Measurements from ENCODE around the gene AKT3.

Gene AKT3

DNA sequence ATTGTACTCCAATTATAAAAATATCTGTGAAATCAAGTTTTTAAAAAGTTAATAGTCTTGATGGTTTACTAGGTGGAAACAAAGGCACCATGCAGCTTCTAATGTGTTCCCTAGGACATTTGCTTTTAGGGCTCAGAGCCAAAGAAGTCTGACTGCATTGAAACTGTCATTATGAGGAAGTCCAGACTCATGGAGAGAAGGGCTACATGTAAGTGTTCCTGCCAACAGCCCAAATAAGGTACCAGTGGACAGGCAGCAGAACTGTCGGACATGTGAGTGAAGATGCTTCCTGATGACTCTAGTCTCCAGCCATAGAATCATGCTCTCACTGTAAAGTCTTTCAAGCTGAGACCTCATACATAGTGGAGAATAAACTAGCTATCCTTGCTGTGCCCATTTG is 287.6 kb downstream of the AKT3 start:
- no peak for DNase-seq (ENCODE audit: low read depth in 1 of 2, low spot score in 1 of 2)

DNA sequence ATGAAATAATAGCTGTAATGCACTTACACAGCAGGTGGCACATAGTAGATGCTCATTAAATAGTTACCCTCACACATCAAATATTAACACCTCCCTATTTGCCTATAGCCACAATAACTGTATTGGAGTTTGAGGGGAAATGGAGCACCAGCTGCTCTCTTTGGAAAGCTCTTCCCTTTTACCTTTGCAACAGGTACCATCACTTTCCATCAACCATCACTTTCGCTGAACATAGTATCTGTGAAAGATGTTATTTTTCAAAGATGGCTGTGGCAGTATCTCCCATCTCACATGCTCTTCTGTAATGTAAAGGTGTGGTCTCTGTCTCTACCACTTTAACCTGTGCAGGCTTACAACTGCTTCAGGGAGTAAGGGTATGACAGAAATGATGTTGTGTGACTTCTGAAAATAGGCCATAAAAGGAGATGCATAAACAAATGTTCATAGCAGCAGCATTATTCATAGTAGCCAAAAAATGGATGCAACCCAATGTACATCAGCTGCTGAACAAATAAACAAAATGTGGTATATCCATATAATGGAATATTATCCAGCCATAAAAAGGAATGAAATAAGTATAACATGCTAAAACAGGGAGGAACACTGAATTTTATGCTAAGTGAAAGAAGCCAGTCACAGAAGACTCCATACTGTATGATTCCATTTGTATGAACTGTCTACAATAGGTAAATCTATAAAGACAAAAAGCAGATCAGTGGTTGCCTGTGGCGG is 288.3 kb downstream of the AKT3 start:
- no peak for DNase-seq (ENCODE audit: low read depth in 1 of 2, low spot score in 1 of 2)

DNA sequence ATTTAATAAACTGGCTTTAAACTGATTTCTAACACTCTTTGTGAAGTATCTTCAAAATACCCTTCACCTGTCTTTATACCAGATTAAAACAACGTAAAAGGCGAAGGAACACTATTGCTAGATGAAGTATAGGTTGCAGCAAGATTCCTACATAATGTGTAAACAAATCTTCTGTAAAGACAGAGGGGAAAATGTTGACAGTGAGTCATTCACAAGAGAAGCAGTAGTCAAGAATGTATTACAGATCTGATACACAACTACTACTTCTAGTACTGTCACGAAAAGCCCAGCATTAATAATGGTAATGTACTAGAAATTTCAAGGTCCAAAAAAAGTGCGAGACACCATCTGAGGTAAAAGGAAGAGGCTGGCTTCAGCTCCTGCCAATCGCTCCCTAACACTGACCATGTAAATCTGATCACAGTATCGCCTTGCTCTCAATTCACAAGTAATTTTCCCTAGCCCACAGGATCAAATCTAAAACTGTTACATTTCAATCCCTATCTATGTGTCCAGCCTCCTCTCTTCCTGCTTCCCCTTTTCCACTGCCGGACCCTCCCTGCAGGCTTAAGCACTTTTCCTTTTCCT is 290.4 kb downstream of the AKT3 start:
- no peak for DNase-seq (ENCODE audit: low read depth in 1 of 2, low spot score in 1 of 2)

DNA sequence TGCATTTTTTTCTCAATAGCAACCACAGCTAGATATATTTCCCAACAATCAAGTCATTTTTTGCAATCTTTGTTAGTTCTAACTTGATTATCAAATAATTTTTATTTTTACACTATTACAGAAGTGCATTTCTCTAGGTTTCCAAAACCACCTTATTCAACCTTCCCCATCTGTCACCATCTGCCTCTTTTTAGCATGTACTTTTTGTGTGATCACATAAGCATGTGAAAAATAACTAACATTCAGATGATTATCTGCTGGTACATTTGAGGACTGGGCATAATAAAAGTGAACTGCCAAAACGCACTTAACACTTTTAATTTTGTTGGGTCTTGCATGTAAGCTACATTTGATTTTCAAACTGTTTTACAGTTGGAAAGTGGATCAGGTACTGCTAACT is 291.5 kb downstream of the AKT3 start:
- DNase-seq (ENCODE audit: low read depth in 1 of 2, low spot score in 1 of 2): no peak

DNA sequence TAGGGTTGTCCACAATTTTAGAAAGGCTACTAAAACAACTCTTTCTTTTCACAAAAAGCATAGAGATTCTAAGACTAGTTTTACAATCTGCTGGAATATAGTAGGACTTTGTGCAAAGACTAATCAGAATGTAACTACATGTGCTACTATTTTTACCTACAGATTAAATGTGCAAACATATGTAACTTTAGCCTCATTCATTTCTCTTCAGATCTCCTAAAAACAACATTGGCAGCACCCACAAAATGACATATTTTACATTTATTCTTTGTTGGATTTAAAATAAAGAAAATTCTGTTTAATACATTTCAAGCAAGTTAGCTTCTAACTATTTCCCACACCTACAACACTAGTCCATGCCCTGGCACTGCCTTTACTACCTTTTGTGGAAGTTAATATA is 292.2 kb downstream of the AKT3 start:
- no peak for DNase-seq (ENCODE audit: low read depth in 1 of 2, low spot score in 1 of 2)

DNA sequence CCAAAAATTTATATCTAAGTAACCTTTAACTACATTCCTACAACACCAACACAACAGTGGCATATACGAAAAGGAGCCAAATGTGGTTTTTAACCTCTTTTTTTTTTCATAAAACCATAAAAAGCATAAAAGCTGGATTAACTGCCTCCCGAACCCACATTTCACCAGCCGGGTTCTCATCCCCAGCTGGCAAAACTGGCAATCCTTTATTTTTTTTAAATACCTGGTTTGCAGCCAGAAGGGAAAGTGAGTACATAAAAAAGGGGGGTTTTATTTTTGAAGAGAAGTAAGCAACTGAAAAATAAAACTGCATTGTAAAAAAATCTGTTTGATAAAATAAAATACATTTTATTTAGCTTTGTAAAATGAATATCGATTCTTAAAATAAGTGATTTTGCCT is 295.4 kb downstream of the AKT3 start:
- DNase-seq (ENCODE audit: low read depth in 1 of 2, low spot score in 1 of 2): no peak

DNA sequence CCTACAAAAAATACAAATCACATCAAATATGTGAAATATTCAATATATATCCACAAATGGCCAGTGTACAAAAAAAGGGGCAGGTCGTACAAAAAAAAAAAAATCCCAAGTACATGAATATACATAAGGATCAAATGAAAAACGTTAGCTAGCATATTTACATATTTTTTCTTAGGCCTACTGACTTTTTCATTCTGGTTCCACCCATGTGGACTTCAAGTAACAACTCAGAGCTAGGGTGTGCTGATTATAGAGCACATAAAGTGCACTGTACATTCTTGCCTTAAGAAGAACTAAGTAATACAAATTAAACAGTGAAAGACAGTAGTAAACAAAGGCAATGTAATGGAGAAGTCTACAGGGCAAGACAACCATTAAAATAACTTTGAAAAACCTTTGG is 297.0 kb downstream of the AKT3 start:
- DNase-seq (ENCODE audit: low read depth in 1 of 2, low spot score in 1 of 2): no peak

DNA sequence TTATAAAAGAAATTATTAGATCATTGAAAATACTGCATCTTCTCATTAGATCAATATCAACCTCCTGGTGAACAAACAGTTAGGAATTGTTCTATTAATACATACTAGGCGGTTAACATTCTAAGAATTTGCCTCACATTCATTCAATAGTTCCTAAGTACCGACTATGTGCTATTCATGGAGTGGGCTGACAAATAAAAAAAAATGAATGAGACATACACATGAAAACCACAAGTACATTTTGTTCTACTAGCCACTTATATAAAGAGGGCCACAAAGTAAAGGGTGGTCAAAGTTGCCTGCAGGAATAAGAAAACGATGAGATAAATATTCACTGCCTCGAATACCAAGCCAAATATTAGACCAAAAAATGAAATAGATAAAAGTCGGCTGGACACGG is 299.8 kb downstream of the AKT3 start:
- DNase-seq (ENCODE audit: low read depth in 1 of 2, low spot score in 1 of 2): no peak

DNA sequence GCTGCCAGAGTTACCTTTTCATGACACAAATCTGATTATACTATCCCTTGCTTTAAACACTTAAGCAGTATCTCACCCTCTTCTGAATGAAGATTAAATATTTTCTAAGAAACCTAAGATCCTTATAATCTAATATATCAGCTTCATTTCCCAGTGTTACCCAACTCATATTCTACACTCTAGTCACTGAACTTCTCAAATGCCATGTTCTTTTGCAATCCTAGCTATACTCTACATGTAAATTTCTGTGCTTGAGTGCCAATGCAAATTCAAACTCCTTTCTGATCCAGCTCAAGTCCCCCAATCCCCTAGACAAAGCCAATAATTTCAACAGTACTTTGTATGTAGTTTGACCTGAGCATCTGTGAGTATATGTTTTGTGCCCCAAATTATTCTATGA is 300.3 kb downstream of the AKT3 start:
- no peak for DNase-seq (ENCODE audit: low read depth in 1 of 2, low spot score in 1 of 2)

DNA sequence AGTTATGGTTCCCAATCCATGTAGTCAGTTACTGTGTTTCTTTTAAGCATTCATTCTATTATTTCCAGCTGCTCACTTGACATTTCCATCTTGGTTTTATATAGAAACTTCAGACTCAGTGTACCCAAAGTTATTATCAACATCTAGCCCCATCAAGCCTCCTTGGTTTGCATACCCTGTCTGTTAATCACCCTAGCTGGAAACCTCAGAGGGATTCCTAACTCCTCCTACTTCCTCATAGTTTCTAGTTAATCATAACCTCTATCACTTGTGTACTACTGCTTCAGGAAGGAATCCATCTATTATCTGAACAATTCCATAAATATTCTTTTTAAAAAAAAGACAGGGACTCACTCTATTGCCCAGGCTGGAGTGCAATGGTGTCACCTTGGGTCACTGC is 300.9 kb downstream of the AKT3 start:
- no peak for DNase-seq (ENCODE audit: low read depth in 1 of 2, low spot score in 1 of 2)

DNA sequence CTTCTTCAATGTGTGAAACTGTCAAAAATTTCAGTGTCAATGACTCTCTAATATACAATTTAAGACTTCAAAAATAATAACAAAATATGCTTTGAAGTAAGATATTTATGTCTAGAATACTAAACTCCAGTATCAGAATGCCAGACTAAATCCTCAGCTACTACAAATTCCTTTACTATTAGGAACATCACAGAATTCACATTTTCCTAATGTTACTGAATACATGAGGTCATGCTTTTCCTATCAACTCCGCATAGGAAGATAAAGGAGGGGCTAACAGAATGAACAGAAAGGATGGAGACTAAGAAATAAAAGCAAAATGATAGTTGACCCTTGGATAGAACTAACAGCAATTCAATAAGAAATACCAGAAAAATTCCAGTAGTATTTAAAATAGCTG is 301.5 kb downstream of the AKT3 start:
- DNase-seq (ENCODE audit: low read depth in 1 of 2, low spot score in 1 of 2): no peak

DNA sequence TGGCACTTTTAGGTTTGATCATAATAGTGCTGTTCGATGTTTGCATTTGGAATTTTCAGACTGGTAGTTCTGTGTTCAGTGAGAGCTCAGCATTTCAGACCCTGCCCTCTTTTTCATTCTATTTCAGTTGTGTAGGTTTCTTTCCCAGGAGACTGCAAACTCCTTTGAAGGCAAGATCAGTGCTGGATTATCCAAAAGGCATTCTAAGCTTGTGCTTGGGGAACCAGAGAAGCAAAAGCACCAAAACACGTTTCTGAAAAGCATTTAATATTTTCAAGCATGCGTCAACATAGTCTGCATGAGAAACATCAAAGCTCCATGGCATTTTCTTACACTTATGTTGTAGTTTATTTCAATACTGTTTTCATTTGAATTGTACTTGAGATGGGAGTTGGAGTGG is 302.2 kb downstream of the AKT3 start:
- DNase-seq (ENCODE audit: low read depth in 1 of 2, low spot score in 1 of 2): no peak

DNA sequence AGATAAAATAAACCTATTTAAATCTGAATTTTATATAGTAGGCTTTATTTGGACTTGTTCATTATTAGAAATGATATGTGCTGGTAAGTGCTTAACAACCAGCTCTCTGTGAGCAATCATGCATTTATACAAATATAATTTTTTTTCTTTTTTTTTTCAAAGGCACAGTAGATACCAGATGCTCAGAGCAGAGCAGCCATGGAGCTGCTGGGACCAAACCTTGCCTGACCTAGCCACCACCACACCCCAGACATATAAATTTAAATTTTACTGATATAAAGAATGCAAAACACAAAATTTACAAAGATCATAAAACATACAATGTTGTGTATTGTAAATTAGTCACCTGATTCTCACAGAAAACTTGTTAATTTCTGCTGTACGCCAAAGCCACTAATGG is 303.6 kb downstream of the AKT3 start:
- no peak for DNase-seq (ENCODE audit: low read depth in 1 of 2, low spot score in 1 of 2)

DNA sequence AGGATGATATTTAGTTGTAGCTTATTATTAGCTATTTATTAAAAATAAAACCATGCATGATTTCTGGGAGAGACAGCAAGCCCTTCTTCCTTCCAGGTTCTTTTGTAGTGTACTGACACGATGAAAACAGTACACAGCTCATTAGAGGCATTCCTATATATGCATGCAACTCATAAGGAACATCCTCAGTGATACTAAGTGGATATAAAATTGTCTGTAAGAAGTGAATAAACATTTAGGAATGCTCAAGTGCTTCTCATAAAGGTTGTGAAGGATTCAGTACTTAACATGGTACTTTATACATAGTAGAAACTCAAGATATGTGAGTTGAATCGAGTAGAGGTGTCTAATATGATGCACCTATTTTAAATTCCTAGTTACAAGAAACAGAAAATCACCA is 306.5 kb downstream of the AKT3 start:
- DNase-seq (ENCODE audit: low read depth in 1 of 2, low spot score in 1 of 2): no peak

DNA sequence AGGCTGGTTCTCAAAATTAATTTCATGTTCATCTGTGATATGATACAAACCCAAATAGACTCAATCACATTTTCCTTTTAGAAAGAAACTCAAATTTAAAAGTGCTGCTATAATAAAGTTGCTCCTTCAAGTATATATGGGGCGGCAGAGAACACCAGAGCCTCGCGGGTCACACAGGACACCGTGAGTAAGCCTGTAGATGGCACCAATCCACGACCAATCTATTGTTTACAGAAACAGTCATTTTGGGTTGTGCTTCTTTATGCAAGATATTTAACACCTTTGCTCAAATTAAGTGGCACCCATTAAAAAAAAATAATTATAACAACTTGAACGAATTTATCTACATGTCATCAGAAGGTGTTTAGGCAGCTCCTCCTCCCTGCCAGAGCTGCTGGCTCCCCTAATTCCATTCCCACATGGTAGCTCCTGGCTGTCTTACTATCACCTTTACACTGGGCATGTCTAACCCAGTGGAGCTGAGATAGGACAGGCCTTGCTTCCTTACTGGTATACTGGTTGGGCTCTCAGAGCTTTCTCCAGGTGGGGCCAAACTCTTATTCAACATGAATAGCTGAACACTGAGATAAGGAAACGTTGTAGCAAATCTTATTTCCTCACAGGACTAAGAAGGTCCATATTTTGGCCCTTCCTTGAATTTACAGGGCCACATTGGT is 307.2 kb downstream of the AKT3 start:
- no peak for DNase-seq (ENCODE audit: low read depth in 1 of 2, low spot score in 1 of 2)

DNA sequence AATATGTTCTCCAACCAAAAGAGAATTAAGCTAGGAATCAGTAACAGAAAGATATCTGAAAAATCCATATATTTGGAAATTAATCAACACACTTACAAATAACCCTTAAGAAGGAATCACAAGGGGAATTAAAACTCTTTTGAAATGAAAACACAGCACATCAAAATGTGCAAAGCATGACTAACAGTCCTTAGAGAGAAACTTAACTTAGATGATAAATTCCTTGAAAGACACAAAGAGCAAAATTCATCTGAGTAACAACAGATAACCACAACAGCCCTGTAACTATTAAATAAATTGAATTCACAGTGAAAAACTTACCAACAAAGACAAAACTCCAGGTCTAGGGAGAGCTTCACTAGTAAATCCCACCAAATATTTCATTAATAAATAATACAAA is 310.4 kb downstream of the AKT3 start:
- DNase-seq (ENCODE audit: low read depth in 1 of 2, low spot score in 1 of 2): no peak

DNA sequence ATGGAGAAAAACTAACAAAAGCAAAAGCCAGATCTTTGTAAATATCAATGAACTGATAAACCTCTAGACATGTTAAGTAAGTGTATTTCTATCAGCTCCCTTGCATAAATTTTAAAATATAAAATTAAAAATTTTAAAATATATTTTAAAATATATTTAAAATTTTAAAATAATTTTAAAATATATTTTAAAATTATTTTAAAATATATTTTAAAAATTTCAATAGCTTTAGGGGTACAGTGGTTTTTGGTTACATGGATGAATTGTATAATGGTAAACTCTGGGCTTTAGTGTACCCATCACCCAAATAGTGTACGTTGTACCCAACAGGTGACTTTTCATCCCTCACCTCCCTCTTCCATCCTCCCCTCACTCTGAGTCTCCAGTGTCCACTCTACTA is 315.0 kb downstream of the AKT3 start:
- DNase-seq (ENCODE audit: low read depth in 1 of 2, low spot score in 1 of 2): no peak

DNA sequence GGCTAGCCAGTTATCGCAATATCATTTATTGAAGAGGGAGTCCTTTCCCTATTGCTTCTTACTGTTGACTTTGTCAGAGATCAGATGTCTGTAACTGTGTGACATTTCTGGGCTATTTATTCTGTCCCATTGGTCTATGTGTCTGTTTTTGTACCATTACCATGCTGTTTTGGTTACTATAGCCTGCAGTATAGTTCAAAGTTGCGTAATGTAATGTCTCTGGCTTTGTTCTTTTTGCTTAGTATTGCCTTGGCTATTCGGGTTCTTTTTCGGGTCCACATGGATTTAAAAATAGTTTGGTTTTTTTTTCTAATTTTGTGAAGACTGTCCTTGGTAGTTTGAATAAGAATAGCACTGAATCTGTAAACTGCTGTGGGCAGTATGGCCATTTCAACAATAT is 320.5 kb downstream of the AKT3 start:
- no peak for DNase-seq (ENCODE audit: low read depth in 1 of 2, low spot score in 1 of 2)

DNA sequence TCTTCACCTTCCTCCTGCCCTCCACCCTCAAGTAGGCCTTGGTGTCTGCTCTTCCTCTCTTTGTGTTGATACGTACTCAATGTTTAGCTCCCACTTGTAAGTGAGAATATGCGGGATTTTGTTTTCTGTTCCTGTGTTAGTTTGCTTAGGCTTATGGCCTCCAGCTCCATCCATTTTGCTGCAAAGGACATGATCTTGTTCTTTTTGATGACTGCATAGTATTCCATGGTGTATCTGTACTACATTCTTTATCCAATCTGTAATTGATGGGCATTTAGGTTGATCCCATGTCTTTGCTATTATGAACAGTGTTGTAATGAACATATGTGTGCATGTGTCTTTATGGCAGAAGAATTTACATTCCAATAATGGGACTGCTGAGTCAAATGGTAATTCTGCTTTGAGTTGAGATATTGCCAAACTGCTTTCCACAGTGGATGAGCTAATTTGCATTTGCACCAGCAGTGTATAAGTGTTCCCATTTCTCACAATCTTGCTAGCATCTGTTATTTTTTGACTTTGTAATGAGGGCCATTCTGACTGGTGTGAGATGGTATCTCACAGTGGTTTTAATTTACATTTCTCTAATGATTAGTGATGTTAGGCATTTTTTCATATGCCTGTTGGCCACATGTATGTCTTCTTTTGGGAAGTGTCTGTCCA is 321.5 kb downstream of the AKT3 start:
- no peak for DNase-seq (ENCODE audit: low read depth in 1 of 2, low spot score in 1 of 2)

DNA sequence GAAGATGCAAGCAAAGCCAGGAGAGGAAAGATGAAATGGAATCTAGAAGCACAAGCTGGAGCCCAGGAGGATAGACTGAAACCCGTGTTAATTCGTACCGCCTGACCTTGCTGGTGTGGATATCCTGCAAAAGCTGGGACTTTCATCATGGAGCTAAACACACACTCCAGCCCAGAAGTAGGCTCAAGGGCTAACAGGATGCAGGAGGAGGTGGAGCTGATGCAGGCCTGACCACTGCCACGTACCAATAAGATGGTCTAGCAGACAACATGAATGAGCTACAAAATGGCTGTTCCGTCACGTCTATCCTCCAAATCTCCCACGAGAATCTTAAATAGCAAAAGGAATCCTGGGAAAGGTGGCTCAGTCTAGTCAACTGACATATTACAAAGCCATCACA is 323.9 kb downstream of the AKT3 start:
- DNase-seq (ENCODE audit: low read depth in 1 of 2, low spot score in 1 of 2): no peak

DNA sequence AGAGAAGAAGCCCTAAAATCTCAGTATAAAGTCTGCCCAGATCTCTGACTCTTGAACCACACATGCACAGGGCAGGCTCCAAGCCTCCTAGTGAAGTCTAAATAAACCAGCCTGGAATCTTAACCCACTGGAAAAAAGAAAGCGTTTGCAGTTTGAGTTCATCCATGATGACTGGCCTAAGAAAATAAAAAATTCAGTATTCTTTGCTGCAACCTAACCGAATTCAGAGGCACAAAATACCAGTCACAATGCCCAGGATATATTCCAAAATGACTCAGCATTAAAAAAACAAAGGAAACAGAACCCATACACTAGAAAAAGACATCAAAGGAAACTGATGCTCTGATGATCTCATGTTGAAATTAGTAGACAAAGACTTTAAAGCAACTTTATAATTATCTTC is 325.0 kb downstream of the AKT3 start:
- DNase-seq (ENCODE audit: low read depth in 1 of 2, low spot score in 1 of 2): no peak

DNA sequence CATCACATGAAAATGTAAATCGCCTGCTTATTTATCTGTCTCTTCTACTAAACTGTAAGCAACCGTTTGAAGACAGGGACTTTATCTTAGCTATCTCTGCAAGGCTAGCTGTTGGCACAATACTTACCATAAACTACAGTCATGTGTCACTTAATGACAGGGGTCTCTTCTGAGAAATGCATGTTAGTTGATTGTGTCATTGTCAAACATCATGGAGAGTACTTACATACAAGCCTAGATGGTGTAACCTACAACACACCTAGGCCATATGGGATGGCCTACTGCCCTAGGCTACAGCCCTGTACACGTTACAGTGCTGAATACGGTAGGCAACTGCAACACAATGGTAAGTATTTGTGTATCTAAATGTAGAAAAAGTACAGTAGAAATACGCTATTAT is 326.3 kb downstream of the AKT3 start:
- no peak for DNase-seq (ENCODE audit: low read depth in 1 of 2, low spot score in 1 of 2)
